Measurements from ENCODE around the gene KCNC3. TPM values are rescaled to one million over a fixed set of nuclear protein-coding genes. Genes with fewer than 3 reads are reported as not detected.

The KCNC3 gene
- total RNA-seq, 1 donor from 2014 or later: 2.0 TPM

DNA sequence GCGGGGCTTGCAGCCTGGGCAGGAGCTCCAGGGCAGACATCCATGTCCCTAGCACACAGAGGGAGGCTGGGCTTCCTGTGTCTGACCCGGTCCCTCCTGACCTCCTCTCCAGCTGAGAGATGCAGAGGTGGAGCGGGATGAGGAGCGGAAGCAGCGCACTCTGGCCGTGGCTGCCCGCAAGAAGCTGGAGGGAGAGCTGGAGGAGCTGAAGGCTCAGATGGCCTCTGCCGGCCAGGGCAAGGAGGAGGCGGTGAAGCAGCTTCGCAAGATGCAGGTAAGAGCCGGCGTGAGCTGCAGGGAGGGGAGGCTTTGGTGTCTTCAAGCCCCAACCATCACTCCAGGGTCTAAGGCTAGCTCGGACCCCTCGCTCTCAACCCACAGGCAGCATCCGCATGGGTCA, 38.4 kb downstream of the KCNC3 start:
- intact Hi-C loops (cut with DNase I): no loop called here
- no peak for ATAC-seq (ENCODE audit: poor library complexity)

DNA sequence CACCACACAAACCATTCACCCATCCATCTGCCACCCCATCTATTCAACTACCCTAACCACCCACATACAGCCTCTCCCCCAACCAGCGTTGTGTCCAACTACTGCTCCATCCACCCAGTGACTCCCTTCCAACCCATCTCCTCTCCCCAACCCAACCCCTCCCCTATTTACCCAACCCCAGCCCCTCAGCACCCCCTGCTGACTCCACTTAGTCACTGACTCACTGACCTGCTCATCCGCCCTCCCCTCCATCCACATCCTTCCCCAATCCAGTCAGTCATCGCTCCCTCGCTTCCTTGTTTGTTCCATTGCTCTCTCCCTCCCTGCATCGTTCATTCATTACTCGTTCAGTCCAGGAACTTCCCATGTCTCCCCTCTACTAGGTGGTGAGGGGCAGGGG, 39.2 kb downstream of the KCNC3 start:
- ATAC-seq (ENCODE audit: poor library complexity) (no peak), DNase-seq (no peak)
- intact Hi-C loops (cut with DNase I): no loop called here

More for the DNA sequence above, 38.4 kb downstream of the KCNC3 start:
- no peak for DNase-seq

DNA sequence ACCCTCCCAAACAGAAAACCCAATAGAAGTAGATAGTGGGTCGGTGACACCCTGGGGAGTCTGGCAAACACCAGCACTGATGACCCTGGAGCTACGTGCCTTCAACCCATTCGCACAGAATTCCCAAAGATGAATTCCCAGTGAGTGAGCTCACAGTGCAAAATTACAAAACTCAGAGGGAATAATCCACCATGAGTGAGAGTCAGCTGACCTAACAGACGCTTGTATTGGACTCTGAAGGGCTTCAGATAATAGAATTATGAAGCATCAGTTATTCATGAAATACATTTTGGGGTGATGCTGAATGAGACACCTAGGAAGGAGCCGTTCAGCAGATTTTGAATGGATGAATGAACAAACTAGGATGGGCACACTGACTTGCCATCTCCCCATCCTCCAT, 40.2 kb downstream of the KCNC3 start:
- intact Hi-C loops (cut with DNase I): no loop called here
- ATAC-seq (ENCODE audit: poor library complexity) (no peak), DNase-seq (no peak)

DNA sequence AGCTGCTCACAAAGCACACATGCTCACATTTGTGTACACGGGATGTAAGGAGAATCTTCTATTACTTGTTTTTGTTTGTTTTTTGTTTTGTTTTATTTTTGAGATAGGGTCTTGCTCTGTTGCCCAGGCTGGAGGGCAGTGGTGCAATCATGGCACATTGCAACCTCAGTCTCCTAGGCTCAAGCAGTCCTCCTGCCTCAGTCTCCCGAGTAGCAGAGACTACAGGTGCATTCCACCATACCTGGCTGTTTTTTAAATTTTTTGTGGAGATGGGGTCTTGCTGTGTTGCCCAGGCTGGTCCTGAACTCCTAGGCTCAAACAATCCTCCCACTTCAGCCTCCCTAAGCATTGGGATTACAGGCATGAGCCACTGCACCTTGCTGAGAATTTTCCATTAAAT, 41.8 kb downstream of the KCNC3 start:
- intact Hi-C loops (cut with DNase I): no loop called here
- ATAC-seq (ENCODE audit: poor library complexity): no peak
- DNase-seq: no peak

DNA sequence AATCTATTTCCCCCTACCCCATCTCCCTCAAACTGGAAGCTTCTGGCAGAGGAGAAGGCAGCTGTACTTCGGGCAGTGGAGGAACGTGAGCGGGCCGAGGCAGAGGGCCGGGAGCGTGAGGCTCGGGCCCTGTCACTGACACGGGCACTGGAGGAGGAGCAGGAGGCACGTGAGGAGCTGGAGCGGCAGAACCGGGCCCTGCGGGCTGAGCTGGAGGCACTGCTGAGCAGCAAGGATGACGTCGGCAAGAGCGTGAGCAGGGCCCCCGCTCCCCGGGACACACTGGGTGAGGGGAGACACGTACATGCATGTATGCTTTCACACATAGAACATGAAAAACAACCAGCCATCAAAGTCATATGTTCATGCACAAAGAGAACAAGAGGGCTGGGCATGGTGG, 42.7 kb downstream of the KCNC3 start:
- DNase-seq (no peak), ATAC-seq (ENCODE audit: poor library complexity) (no peak)
- intact Hi-C loops (cut with DNase I): no loop called here

DNA sequence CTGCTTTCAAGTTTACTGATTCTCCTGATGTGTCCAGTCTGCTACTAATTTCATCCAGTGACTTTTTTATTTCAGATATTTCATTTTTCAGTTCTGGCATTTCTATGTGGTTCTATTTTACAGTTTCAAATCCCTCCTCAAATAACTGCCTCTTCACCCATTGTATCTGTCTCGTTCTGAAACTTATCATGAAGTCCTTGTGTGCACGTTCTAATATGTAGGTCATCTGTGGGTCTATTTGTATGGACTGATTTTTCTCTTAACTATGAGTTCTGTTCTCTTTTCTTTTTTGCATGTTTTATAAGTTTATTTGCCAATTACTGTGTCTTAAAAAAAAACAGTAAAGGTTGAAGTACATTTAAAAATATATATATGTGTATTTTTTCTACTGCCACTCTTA, 43.3 kb downstream of the KCNC3 start:
- DNase-seq: no peak
- ATAC-seq (ENCODE audit: poor library complexity): no peak
- intact Hi-C loops (cut with DNase I): no loop called here

DNA sequence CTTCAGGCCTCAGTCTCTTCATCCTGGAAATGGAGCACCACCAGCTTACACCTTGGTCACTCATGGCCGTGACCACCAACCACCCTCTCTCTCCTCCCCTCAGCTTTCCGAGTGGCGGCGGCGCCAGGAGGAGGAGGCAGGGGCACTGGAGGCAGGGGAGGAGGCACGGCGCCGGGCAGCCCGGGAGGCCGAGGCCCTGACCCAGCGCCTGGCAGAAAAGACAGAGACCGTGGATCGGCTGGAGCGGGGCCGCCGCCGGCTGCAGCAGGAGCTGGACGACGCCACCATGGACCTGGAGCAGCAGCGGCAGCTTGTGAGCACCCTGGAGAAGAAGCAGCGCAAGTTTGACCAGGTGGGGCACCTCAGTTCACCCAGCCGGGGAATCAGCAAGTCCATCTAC, 47.7 kb downstream of the KCNC3 start:
- intact Hi-C loops (cut with DNase I): no loop called here
- DNase-seq (no peak), ATAC-seq (ENCODE audit: poor library complexity) (no peak)

DNA sequence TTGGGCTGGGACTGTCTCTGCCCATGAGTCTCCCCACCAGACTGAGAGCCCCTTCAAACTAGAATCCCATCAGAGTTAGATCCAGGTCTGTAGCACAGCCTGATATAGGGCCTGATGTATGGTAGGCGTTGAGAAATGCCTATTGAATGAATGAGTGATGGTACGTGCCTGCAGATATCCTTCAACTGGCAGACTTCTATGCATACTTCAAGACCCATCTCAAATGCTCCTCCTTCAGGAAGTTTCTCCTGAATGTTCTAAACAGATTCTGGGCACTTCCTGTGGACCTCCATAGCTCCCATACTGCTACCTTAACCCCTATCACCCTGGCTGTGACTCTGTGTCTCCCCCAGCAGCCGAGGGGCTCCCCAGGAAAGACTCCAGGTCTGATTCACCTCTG, 48.2 kb downstream of the KCNC3 start:
- intact Hi-C loops (cut with DNase I): no loop called here
- DNase-seq: no peak
- no peak for ATAC-seq (ENCODE audit: poor library complexity)

DNA sequence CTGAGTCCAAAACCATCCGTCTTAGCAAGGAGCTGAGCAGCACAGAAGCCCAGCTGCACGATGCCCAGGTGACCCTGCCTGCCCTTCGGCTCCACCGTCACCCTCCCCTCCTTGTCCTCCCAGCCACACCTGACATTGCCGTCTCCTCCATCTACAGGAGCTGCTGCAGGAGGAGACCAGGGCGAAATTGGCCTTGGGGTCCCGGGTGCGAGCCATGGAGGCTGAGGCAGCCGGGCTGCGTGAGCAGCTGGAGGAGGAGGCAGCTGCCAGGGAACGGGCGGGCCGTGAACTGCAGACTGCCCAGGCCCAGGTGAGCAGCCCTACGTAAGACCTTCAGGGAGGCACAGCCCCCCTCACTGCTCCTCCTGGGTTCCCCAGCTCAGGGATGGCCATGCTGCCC, 49.1 kb downstream of the KCNC3 start:
- no peak for ATAC-seq (ENCODE audit: poor library complexity)
- intact Hi-C loops (cut with DNase I): no loop called here
- no peak for DNase-seq

DNA sequence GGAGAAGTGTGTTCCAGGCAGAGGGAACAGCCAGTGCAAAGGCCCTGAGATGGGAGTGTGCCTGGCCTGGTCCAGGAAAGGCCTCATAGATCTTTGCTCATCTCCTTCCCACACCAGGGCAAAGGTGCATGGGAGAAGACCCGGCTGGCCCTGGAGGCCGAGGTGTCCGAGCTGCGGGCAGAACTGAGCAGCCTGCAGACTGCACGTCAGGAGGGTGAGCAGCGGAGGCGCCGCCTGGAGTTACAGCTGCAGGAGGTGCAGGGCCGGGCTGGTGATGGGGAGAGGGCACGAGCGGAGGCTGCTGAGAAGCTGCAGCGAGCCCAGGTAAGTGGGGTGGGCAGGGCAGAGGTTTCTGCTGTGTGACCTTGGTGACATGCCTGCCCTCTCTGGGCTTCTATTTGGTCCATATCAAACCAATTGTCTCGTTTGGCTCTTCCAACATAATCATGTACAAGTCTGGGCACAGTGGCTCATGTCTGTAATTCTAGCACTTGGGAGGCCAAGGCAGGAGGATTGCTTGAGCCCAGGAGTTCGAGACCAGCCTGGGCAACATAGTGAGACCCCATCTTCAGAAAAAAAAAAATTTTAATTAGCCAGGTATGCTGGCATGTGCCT, 51.1 kb downstream of the KCNC3 start:
- DNase-seq (no peak), ATAC-seq (ENCODE audit: poor library complexity) (no peak)

DNA sequence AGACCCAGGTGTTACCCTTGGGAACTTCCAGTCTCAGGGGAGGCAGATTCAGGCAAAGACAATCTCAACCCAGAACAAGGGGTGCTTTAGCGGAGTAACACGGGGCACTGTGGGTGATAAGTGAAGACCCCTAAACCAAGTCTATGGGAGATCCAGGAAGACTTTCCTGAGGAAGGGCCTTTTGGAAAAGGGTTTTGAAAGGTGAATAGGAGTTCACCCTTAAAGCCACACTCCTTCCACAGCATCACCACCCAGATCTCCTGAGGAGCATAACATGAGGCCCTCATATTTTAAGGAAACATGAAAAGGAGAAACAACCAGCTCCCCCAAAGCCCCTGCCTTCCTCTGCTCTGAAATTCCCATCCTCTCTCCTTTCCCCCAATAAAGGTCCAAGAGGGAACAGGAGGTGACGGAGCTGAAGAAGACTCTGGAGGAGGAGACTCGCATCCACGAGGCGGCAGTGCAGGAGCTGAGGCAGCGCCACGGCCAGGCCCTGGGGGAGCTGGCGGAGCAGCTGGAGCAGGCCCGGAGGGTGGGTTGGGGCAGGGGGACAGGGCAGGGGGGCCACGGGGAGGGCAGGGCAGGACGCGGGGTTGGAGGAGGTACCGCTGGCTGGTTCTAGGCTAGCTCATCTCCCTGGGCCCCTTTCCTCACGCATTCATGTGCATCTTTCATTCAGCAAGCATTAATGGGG, 52.7 kb downstream of the KCNC3 start:
- intact Hi-C loops (cut with DNase I): no loop called here
- DNase-seq (no peak), ATAC-seq (ENCODE audit: poor library complexity) (no peak)

More for the DNA sequence above, 51.1 kb downstream of the KCNC3 start:
- intact Hi-C loops (cut with DNase I): no loop called here

DNA sequence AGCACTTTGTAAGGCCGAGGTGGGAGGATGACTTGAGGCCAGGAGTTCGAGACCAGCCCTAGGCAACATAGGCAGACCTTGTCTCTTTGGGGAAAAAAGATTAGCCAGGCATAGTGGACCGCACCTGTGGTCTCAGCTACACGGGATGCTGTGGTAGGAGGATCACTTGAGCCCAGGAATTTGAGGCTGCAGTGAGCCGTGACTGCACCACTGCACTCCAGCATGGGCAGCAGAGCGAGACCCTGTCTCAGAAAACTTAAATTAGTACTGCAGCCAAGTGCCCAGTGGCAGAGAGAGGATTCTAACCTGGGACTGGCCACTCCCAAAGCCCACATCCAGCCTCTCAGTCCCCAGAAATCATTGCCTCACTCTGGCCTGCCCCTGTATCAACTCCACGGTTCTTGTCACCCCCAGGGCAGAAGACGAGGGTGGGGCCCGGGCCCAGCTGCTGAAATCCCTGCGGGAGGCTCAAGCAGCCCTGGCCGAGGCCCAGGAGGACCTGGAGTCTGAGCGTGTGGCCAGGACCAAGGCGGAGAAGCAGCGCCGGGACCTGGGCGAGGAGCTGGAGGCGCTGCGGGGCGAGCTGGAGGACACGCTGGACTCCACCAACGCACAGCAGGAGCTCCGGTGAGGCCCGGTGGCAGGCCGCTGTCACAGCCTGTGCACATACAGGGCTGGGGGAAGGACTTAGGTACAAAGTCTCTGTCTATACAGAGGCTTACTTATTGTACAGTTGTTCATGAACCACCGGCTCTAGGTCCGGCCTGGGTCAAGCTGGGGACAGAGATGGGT, 53.4 kb downstream of the KCNC3 start:
- intact Hi-C loops (cut with DNase I): no loop called here
- DNase-seq: no peak
- no peak for ATAC-seq (ENCODE audit: poor library complexity)

DNA sequence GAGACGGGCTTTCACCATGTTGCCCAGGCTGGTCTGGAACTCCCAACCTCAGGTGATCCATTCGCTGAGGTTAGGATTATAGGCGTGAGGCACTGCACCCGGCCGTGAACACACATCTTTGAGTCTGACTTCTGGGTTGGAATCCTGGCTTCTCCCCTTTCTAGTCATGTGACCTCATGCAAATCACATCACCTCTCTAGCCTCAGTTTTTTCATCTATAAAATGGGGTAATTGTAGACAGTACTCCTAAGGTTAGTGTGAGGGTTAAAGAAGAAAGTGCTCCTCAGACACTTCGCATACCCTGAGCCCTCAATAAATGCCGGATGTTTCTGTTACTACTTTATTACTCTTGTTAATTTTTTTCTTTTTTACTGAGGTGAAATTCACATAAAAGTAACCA, 55.4 kb downstream of the KCNC3 start:
- ATAC-seq (ENCODE audit: poor library complexity): no peak
- DNase-seq: no peak
- intact Hi-C loops (cut with DNase I): no loop called here

DNA sequence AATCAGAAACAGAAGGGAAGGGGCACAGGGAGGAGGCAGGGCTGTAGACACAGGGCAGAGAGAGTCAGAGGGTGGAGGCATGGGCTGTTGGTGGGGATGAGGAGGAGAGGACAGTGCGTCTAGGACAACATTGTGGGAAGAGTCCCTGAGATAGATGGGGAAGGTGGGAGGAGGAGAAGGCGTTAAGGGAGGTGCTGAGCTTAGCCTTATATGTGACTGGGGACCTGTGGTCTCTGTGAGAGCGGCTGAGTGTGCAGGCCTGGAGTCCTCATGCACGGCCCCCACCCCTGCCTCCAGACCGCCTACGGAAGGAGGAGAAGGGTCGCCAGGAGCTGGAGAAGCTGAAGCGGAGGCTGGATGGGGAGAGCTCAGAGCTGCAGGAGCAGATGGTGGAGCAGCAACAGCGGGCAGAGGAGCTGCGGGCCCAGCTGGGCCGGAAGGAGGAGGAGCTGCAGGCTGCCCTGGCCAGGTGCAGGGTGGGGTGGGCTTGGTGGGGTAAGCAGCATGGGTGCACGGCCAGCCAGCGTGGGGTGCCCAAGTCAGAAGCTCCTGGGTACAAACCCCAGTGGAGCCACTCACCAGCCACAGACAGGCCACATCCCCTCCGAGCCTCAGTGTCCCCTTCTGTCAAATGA, 56.8 kb downstream of the KCNC3 start:
- ATAC-seq (ENCODE audit: poor library complexity) (no peak), DNase-seq (no peak)
- intact Hi-C loops (cut with DNase I): no loop called here

DNA sequence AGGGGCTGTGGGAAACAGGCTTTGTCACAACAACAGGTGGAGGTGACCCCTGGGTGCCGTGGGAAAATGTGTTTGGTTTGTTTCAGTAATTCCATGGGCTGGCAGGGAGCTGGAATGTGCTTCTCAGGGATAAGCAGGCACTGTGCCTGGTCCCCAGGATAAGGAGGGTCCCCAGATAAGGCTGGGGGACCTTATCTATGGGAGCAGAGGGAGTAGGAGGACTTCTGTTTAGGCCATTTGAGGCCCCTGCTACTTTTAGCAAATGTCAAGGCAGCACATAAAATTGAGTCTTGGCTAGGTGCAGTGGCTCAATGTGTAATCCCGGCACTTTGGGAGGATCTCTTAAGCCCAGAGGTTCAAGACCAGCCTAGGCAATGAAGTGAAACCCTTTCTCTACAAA, 59.5 kb downstream of the KCNC3 start:
- DNase-seq (no peak), ATAC-seq (ENCODE audit: poor library complexity) (no peak)
- intact Hi-C loops (cut with DNase I): no loop called here

DNA sequence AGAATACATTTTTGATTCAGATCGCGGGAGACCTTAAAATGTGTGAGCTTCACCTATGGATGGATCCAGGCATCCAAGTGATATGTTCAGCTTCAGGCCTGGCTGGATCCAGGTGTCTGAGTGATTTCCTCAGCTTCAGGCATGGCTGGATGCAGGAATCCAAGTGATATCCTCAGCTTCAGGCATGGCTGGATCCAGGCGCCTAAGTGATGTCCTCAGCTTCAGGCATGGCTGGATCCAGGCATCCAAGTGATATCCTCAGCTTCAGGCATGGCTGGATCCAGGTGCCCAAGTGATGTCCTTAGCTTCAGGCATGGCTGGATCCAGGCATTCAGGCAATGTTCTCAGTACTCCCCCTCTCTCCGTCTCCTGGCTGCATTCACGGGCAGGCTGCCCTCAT, 60.7 kb downstream of the KCNC3 start:
- DNase-seq: no peak
- no peak for ATAC-seq (ENCODE audit: poor library complexity)
- intact Hi-C loops (cut with DNase I): no loop called here

DNA sequence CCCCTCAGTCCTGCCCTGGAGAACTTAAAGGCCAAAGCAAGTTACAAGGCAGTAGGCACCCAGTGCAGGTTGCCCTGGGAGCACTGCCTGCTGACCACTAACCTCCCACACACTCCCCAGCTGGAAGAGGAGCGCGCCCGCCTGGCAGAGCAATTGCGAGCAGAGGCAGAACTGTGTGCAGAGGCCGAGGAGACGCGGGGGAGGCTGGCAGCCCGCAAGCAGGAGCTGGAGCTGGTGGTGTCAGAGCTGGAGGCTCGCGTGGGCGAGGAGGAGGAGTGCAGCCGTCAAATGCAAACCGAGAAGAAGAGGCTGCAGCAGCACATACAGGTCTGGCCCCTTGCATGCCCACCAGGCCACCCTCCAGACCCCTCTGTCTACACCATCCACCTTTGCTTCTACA, 61.1 kb downstream of the KCNC3 start:
- intact Hi-C loops (cut with DNase I): no loop called here
- DNase-seq (no peak), ATAC-seq (ENCODE audit: poor library complexity) (no peak)

DNA sequence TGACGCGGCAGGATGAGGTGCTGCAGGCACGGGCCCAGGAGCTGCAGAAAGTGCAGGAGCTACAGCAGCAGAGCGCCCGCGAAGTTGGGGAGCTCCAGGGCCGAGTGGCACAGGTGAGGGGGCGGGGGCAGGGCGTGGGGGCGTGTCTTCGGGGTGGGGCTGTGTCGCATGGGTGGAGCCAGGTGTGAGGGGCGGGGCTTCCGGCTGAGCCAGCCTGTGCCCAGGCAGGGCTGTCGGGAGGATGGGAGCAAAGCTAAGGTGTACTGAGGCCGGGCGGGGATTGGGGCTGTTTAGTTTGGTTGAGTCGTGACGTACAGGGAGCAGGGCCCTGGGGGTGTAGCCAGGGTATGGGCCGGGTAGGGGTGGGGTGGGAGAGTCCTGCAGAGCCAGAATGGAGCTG, 62.3 kb downstream of the KCNC3 start:
- no peak for DNase-seq
- no peak for ATAC-seq (ENCODE audit: poor library complexity)
- intact Hi-C loops (cut with DNase I): no loop called here

DNA sequence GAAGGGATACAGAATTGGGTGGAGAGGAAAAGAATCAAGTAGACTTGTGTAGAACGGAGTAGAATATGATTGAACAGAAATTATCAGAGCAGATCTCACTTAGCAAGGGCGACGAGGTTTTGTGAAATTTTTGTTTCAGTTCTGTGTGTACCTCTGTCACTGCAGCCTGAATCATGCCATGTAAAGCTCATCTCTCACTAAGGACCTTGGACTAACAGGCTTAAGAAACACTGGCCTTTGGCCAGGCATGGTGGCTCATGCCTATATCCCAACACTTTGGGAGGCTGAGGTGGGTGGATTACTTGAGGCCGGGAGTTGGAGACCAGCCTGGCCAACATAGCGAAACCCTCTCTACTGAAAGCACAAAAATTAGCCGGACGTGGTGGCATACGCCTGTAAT, 63.1 kb downstream of the KCNC3 start:
- intact Hi-C loops (cut with DNase I): no loop called here
- DNase-seq: no peak
- no peak for ATAC-seq (ENCODE audit: poor library complexity)

Measured in Right ventricle myocardium superior (tissue), 1 donor.